Measurements from ENCODE around the gene ISOC2.
"Not testable (repeated sequence)": the region's sequence is repeated elsewhere in the genome, so short reads cannot be mapped to it uniquely, and the experiment has no call there.

ISOC2 gene

GRCh38 chr19:55461259-55461973 lies at the start of gene ISOC2:
TSS of gene ISOC2 (minus strand) at chr19:55461642. CDS start at chr19:55456486, 5,156 bp downstream.
- FAIRE-seq: peak; percentile 91

GRCh38 chr19:55508120-55508519 lies 46.7 kb upstream of the ISOC2 start:
- DNase-seq (ENCODE audit: low spot score): no peak
- no peak for FAIRE-seq

More at GRCh38 chr19:55461259-55461973, at the start of gene ISOC2:
- peak; percentile 96 for DNase-seq (ENCODE audit: low spot score)

GRCh38 chr19:55504981-55505380 lies 43.5 kb upstream of the ISOC2 start:
- no peak for DNase-seq (ENCODE audit: low spot score)
- FAIRE-seq: no peak

- FAIRE-seq: no peak
Observed at GRCh38 chr19:55504252-55504603, 42.8 kb upstream of the ISOC2 start.

GRCh38 chr19:55503502-55504251 lies 42.2 kb upstream of the ISOC2 start:
- DNase-seq (ENCODE audit: low spot score): peak; percentile 71
- FAIRE-seq: no peak

More at GRCh38 chr19:55504252-55504603, 42.8 kb upstream of the ISOC2 start:
- DNase-seq (ENCODE audit: low spot score): no peak

- FAIRE-seq: no peak
- no peak for DNase-seq (ENCODE audit: low spot score)
Observed at GRCh38 chr19:55503157-55503501, 41.7 kb upstream of the ISOC2 start.

- FAIRE-seq (no peak), DNase-seq (ENCODE audit: low spot score) (no peak)
Observed at GRCh38 chr19:55502197-55502952, 40.9 kb upstream of the ISOC2 start.

- DNase-seq (ENCODE audit: low spot score) (no peak), FAIRE-seq (no peak)
Observed at GRCh38 chr19:55500368-55500952, 39.0 kb upstream of the ISOC2 start.

GRCh38 chr19:55498246-55498840 lies 36.9 kb upstream of the ISOC2 start:
- no peak for FAIRE-seq

GRCh38 chr19:55497763-55498162 lies 36.3 kb upstream of the ISOC2 start:
- DNase-seq (ENCODE audit: low spot score) (no peak), FAIRE-seq (no peak)

More at GRCh38 chr19:55498246-55498840, 36.9 kb upstream of the ISOC2 start:
- DNase-seq (ENCODE audit: low spot score): no peak

- not testable (repeated sequence) for DNase-seq (ENCODE audit: low spot score); FAIRE-seq
Observed at GRCh38 chr19:55496820-55497219, 35.4 kb upstream of the ISOC2 start.

GRCh38 chr19:55495646-55496349 lies 34.4 kb upstream of the ISOC2 start:
- no peak for FAIRE-seq
- DNase-seq (ENCODE audit: low spot score): no peak

GRCh38 chr19:55494172-55494761 lies 32.8 kb upstream of the ISOC2 start:
- DNase-seq (ENCODE audit: low spot score): no peak
- FAIRE-seq: no peak

GRCh38 chr19:55493645-55494171 lies 32.3 kb upstream of the ISOC2 start:
- DNase-seq (ENCODE audit: low spot score): no peak
- FAIRE-seq: no peak

GRCh38 chr19:55493052-55493644 lies 31.7 kb upstream of the ISOC2 start:
- DNase-seq (ENCODE audit: low spot score) (no peak), FAIRE-seq (no peak)

- DNase-seq (ENCODE audit: low spot score) (no peak), FAIRE-seq (no peak)
Observed at GRCh38 chr19:55492362-55492944, 31.0 kb upstream of the ISOC2 start.

- no peak for DNase-seq (ENCODE audit: low spot score)
- FAIRE-seq: no peak
Observed at GRCh38 chr19:55491546-55492360, 30.3 kb upstream of the ISOC2 start.
